HG02970 (cell line): ENCODE results near the gene SPATA32.

ENCODE experiments used
- ATAC-seq: cut with Tn5 transposase; IDR thresholded peaks from one replicate; pipeline ENCODE4 v1.9.1; 2021; ENCODE audit warnings: mild to moderate bottlenecking, moderate library complexity, moderate number of reproducible peaks; ENCODE audit not compliant: unreplicated experiment, low FRiP score

SPATA32 gene

DNA sequence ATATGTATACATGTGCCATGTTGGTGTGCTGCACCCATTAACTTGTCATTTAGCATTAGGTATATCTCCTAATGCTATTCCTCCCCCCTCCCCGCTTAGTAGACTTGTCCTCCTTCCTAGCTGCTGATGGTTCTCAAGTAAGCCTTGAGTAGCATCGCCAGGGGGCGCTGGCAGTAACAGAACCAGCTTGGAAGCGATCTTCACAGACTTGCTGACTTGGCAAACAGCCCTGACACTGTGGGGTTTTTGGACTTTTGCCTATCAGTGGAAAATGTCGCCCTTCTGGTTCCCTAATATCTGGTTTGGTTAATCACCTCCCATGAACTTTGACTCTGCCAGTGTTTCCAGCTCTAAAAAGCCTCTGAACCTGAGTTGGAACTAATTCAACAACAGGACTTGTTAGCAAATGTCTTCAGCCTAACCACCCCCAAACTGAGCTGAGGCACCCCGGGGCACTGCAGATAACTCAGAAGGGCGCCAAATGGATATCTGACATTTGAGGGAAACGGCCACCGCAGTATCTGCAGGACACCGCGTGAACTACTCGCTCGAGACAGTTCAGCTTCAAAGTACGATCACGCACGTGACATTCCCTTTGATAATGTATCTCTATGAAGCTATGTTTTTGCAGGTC, 15.4 kb upstream of the SPATA32 start:
- no peak for ATAC-seq

DNA sequence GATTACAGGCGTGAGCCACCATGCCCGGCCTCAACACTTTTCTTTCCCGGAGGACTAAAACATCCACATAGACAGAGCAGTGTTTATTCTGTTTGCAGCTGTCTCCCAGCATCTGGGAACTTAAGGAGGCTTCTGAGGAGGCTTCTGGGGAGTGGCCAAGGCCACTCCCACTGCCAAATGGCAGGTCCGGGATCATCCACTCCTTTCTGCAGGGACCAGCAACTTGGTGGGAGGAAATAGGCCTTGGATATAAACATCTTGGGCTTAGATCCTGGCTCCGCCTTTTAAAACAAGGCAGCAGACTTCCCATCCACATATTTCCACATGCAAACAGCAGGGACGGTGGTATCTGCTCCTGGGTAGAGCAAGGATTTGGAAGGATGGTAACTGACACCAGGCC, 14.1 kb upstream of the SPATA32 start:
- no peak for ATAC-seq

DNA sequence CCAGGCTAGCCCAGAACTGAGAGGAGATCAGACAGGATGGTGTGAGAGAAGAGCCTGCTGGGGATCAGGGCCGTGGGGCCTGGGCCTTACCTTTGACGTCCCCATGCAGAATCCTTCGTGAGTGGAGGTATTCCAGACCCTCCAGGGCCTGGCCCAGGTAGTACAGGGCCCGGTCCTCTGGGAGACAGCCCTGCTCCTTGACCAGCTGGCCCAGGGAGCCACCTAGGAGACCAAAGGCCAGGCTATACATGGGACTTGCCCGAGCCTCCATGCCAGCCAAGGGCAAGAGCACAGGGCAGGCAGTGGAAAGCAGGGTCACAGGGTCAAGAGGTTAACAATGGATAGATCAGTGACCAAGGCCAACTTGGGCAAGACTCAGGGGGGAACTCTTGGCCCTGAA, 12.1 kb upstream of the SPATA32 start:
- ATAC-seq: no peak

DNA sequence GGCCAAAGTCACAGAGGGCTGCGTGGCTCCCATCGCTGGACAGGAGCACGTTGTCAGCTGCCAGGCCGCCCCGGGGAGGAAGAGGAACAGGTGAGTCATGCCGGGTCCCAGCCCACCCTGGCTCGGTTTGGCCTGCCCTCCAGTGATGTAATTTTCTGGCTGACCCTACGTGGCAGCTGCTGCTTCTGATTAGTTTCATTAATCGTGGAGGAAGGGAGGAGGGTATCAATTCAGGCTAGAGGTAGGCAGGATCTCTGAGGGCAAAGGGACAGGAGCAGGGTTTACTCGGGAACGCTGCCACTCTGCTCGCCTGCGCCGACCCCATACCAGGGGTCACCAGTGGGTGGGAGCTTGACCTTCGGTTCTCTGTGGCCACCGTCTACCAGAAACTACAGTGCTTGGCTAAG, 11.7 kb upstream of the SPATA32 start:
- no peak for ATAC-seq

DNA sequence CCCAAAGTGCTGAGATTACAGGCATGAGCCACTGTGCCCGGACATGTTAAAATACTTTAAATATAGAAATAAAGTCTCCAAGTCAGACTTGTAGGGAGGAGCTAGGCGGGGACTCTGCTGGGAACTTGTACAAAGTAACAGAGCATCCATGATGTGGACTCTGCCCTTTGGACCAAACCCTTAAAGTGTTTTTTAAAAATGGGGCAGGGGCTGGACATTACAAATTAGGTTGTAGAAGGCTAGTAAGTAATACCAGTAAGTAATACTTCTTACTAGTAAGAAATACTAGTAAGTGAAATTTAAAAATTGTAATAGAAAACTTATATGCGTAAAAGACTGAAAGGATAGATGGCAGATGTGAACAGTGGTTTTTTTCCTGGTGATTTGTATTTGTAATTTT, 9.7 kb upstream of the SPATA32 start:
- ATAC-seq: no peak

DNA sequence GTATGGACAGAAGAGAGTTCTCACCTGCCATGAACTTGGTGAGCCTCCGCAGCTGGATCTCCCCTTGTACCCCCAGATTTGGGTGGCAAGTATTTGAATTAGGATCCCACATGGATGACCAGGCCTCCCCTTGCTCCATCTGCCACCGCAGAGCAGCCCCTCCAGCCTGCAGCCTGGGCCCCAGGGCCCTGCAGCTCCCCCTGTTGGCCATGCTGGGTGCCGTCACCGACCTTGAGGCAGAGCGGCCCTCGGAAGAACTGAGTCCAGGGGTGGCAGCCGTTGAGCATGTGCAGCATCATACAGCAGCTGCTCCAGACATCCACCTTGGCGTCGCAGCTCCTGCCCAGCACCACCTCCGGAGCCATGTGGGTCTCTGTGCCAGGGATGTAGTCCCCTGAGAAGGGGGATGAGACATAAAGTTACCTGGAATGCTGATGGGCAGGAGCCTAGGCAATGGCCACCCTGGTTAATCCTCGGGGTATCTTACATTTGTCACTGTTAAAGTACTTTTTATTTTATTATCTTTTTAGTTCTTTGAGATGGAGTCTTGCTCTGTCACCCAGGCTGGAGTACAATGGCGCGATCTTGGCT, 9.0 kb upstream of the SPATA32 start:
- ATAC-seq: no peak

DNA sequence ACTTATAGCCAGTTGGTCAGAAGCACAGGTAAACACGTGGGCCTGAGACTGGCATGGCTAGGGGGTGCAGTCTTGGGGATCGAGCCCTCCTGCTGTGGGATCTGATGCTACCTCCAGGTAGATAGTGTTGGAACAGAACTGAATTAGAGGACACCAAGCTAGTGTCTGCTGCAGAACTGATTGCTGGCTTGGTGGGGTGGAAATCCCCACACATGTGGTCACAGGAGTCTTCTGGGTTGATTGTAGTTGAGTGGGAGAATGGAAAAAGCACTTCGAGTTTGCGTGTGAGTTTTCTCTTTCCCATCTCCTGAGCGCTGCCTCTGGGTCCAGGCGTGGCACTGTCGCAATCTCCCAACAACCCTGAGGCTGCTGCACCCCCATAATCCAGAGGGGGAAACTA, 8.0 kb upstream of the SPATA32 start:
- no peak for ATAC-seq

DNA sequence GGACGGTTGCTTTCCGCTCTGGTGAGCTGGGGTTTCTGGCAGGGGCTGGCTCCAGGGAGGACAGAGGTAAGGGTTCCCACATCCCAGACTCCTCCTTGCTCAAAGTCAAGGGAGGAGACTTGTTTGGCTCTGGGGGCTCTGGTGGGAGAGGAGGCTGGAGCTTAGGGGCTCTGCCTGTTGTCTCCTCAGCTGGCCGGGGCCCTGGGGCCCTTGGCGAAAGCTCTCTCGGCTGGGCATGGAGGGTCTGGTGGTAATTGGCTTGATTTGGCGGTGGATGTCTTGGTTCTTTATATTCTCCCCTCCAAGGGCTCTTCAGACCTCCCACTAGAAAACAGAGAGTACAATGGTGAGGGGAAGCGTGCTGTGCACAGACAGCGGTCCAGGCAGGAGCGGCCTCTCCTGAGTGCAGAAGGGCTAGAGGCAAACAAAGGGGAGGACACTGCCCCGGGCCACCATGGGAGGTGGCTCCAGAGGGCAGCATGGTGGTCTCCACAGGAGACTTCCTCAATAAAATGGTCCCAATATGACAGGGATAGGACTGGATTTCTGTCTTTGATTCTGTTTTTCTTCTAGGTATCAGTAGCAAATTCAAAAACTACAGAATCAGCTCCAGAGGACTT, 5.7 kb upstream of the SPATA32 start:
- ATAC-seq: no peak

DNA sequence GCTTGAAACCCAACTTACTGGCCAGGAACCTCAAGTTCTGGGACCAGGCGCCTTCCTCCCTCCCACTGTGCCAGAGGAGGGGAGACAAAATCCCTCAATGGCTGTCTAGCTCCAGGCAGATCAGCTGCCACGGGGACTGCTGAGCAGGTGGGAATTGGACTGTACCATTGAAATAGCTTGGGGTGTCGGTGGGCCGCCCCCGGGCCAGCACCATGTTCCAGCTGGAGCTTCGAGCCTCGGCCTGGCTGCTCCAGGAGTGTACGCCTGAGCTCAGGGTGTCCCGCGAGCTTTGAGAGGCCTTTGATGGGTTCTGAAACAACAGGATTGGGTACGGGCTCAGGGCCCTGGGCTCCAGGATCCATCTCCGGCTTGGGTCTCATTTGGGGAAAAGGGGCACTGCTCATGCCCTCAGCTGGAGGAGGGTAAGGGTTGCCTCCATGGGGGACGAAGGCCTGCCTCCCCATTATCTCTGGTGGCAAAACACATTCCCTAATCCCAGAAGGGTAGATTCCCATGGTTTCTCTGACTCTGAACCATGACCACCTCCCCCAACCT, 4.6 kb upstream of the SPATA32 start:
- no peak for ATAC-seq

DNA sequence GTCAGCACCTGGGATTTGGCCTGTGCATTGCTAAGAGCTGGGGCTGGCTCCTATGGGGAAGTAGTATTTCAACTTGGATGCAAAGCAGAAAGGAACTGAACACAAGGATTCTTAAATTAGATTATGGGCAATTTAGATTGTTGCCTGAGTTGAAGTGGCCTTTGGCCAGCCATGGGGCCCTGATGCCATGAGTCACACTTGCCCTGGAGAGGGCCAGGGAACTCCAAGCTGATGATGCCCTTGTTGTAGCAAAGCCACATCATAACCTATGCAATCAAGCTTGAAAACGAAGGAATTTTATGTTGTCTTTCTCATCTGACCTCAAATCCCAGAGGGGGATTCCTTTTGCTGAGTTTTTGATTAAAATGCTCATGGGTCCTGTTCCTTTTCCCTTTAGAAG, 3.9 kb upstream of the SPATA32 start:
- ATAC-seq: no peak

DNA sequence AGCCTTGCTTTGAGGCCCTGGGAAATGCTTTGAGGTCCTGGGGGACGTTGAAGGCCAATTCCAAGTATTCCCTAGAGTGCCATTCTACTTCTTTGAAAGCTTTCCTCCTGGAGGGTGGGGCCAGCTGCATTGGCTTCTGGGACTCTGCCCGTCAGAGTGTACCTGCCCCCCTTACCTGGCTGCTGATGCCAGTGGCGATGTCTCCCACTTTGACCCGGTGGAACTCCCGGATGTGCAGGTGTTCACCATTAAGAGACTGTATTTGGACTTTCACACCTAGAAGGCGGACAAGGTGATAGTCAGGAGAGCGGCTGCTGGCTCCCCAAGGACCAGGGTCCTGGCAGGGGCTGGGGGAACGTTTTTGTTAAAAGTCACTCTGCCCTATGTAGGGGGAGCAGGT, 3.1 kb upstream of the SPATA32 start:
- no peak for ATAC-seq

DNA sequence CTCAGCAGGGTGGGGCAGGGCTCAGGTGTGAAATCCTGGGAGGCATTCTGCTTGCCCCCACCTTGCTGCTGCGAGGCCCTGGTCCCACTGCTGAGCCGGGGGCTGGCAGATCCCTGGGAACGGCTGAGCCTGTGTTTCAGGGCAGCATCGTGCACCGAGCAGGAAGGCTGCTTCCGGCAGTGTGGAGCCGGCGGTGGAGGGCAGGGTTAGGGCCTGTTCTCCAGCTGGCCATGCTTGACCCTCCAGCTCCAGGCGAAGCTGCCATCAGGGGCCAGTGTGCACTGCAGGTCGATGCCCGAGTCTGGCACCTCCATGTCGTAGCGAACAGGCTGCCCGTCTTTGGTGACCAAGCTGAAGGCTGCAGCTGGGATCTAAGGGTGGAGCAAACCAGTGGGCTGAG, 2.5 kb upstream of the SPATA32 start:
- ATAC-seq: no peak

DNA sequence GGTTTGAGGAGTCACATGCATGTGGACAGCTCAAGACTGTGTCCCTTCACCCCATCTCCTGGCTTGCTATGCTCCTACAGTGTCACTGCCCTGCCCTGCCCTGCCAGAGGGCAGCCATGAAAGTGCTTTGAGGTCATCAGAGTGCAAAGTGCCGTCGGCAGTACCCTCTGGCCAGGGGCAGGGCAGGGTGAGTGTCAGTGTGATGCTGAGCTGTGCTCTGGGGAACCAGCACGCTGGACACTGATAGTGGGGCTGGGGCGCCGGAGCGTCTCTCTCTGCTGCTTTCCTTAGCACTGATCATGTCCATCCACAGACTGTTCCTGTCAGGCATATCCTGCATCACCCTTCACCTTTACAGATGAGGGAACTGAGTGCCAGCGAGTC, 1.6 kb upstream of the SPATA32 start:
- no peak for ATAC-seq

DNA sequence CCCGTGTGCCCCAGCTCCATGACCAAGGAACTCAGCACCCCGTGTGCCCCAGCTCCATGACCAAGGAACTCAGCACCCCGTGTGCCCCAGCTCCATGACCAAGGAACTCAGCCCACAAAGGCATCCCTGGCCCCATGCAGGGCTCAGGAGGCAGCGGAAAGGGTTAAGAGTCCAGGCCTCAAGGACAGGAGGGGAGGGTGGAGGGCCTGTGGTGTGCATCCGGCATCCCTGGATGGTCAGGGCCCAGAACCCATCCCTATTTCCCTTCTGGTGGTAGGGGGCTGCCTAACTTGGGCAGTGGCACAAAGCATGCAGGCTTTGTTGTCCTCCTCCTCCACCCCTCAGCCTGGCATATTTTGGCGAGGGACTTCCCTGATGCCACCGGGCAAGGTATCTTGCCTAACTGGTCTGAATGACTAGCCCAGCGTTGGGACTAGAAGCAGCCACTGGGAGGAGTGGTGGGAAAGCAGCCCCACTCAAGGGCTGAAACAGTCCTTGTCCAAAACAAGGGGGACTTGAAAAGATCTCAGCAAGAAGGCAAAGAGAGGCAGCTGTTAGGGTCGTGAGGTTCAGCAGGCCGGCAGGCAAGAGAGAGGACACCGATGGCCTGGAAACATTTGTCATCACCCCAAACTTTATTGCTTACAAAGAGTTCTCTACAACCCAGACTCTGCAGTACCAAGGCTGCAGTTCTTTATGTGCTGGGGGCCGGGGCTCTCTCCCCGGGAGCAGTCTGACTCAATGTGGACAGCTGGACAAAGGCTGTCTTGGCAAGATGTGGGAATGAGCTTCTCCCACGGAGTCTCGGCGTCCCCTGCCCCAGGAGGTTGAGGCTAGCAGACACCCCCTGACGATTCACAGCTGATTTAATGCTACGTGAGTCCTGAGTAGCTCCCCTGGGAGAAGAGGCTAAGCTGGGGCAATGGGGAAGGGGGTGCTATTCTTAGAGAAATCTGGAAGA, 902 bp upstream of the SPATA32 start:
- ATAC-seq: no peak

DNA sequence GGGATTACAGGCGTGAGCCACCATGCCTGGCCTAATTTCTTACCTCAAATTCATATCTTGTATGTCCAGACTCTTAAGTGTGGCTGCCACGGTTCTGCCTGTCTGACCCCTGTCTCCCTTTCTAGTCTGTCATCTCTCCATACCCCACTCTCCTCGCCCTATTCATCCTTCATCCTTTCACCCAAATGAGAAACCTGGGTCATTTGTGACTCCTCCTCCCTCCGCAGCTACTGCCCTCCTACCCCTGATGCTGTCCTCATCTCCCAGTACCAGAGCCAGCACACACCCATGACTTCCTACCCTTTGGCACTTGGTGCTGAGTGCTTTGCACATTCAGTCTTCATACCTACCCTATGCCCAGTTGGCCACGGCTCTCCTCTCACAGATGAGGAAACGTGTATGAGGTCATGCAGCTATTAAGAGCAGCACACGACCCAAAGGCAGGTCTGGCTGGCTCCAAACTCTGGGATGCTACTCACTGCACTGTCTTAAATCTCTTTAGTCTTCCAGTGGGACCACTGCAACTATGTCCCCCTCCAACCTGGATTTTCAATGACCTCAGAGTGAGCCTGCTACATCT, 1.6 kb downstream of the SPATA32 start:
- ATAC-seq: no peak

DNA sequence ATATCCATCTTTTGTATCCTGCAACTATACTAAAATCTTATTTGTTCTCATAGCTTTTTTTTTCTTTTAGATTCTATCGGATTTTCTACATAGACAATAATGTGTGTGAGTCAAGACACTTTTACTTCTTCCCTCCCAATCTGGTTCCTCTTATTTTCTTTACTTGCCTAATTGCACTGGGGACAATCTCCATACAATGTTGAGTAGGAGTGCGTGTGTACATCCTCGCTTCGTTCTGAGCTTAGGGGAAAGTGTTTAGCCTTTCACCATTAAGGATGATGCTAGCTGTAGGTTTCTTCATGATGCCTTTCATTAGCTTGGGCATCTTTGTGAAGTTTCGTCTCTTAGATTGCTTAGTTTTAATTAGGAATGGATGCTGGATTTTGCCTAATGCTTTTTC, 2.9 kb downstream of the SPATA32 start:
- no peak for ATAC-seq

DNA sequence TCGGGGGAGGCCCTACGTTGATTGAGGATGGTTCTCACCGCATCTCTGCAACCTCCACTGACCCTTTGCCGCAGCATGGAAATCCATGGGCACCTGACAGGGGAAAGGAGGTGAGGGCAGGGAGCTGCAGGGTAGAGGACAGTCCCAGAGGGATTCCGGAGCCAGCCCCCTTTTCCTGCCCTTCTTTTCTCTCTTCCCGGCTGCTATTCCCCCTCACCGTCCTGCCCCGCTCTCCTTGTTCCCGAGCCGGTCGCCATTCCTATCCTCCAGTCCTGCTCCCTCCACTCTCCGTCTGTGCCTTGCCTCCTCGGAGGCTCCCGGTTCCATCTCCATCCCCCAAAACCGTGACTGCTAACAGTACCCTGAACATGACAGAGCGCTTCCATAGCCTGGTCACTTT, 4.8 kb downstream of the SPATA32 start:
- ATAC-seq: no peak

DNA sequence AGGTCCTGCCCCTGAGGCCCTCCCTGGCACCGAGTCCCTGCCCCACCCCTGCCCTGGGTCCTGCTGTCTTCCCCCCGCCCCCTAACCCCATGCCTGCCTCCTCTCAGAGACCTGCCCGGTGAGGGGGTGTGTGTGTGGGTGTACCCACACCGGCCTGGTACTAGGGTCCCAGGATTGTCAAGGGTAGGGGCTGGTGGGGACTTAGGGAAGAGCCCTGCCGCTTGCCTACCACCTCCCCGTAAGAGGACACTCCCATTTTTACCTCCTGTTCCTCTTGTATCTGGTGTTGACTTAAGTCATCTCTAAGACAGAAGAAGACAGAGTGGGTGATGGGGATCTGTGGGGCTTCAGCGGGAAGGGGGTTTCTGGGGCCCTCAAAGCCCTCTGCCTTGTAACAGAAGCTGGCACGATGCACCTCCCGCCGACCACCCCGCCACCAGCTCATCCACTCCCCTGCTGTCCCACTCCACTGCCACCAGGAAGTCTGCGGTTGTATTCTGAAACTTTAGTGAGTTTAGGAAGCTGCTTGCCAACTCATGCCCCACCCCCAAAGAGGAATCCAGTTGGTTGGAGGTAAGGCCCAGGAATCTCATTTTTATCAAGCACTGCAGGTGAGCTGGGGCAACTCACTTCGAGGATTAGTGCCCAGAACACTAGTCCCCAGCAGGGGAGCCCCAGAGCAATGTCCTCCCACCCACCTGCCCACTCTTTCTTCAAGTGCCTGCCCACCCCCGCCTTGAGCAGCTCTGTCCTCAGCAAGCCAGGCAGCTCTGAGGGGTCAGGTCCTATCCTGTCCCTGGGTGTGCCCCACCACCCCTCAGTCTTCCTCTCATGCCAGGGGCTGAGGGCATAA, 5.6 kb downstream of the SPATA32 start:
- no peak for ATAC-seq

DNA sequence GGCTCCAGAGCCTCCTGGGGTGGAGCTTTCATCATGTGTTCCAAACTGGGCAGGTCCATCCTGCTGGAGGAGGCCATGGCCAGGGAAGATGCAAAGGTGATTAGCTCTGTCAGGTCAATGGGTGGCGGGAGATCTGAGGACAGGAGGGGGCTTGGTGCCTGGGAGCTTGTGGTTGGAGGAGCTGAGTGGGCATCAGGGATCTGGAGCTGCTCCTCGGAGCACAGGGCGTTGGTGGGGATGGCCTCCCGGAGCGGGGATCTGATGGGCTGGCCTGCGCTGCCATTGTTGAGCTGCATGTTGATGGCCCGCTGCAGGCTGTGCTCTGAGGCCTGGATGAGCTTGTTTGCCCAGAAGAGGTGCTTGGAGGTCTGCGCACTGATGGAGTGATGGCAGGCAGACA, 6.5 kb downstream of the SPATA32 start:
- no peak for ATAC-seq

DNA sequence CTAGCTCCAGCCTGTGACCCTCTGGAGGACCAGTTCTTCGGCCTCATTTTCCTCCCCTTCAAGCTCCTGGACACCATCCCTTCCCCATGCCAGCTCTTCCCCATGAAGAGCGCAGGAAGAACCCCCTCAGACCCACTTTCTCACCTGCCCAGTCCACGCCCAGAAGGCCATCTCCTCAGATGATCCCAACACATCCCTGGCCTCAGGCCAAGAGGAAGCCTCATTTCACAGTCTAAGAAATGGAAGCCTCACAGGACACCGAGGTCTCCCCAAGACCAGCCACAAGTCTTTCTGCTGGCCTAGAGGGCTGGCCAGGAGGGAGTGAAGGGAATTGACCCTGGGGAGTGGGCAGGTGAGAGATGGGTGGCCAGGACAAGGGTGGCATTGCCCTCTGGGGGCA, 8.0 kb downstream of the SPATA32 start:
- no peak for ATAC-seq
